Kidney epithelial cell (primary cell): Measurements from ENCODE around the gene RAD51B. TPM values are rescaled to one million over a fixed set of nuclear protein-coding genes. Genes with fewer than 3 reads are reported as not detected.

Experiments used
- DNase-seq: peaks from one replicate; pipeline ENCODE4 v3.0.0-alpha.2; 2010; ENCODE audit warnings: low read depth
- H3K27me3 ChIP-seq: 2 replicates; pipeline ENCODE4 v1.6.0; 2011; ENCODE audit warnings: low read length; ENCODE audit not compliant: control insufficient read depth, insufficient read depth
- H3K36me3 ChIP-seq: 2 replicates; pipeline ENCODE4 v1.5.1; 2011; ENCODE audit warnings: low read length; ENCODE audit not compliant: control insufficient read depth, insufficient read depth
- H3K4me3 ChIP-seq: 2 replicates; pipeline ENCODE4 v1.5.1; 2011; ENCODE audit warnings: low read depth, mild to moderate bottlenecking, control low read depth, low read length
- CTCF ChIP-seq: IDR thresholded peaks from 2 replicates; pipeline ENCODE4 v1.5.1; 2011; ENCODE audit warnings: mild to moderate bottlenecking, moderate library complexity, low read length, control low read depth, inconsistent platforms; ENCODE audit not compliant: insufficient read depth, poor library complexity, severe bottlenecking
- total RNA-seq: library from RNA; depleted of rRNA; stranded (reverse); fragments of >200 nt; gene quantifications from 2 replicates; pipeline ENCODE4 v1.2.3, GENCODE V29; 2015

Gene RAD51B
- total RNA-seq, 1 donor from 2014 or later, result 9.5 TPM

GRCh38 chr14:68401855-68402254 lies 582.3 kb downstream of the RAD51B start:
- no peak for TF ChIP-seq CTCF
- no peaks in the 10 kb centered on the region for H3K36me3 ChIP-seq
- no peak for DNase-seq
- no peaks in the 10 kb centered on the region for H3K27me3 ChIP-seq
- H3K4me3 ChIP-seq, result no peak overlapping the region

- DNase-seq, result no peak
- Histone ChIP-seq H3K36me3 (no peaks in the 10 kb centered on the region), H3K27me3 (no peaks in the 10 kb centered on the region), H3K4me3 (no peak overlapping the region)
- TF ChIP-seq CTCF, result no peak
Observed at GRCh38 chr14:68402525-68403101, 583.0 kb downstream of the RAD51B start.

- H3K4me3 ChIP-seq, result no peak overlapping the region
- no peaks in the 10 kb centered on the region for H3K36me3 ChIP-seq
- TF ChIP-seq CTCF, result no peak
- no peaks in the 10 kb centered on the region for H3K27me3 ChIP-seq
- DNase-seq, result no peak
Observed at GRCh38 chr14:68403191-68404145, 583.9 kb downstream of the RAD51B start.

GRCh38 chr14:68404146-68404527 lies 584.6 kb downstream of the RAD51B start:
- no peaks in the 10 kb centered on the region for H3K27me3 ChIP-seq
- TF ChIP-seq CTCF, result no peak
- DNase-seq, result no peak
- H3K36me3 ChIP-seq, result no peaks in the 10 kb centered on the region
- H3K4me3 ChIP-seq, result no peak overlapping the region

- no peaks in the 10 kb centered on the region for H3K27me3 ChIP-seq
- H3K4me3 ChIP-seq, result no peak overlapping the region
- no peak for DNase-seq
- no peaks in the 10 kb centered on the region for H3K36me3 ChIP-seq
- TF ChIP-seq CTCF, result no peak
Observed at GRCh38 chr14:68404652-68405183, 585.1 kb downstream of the RAD51B start.
